IPS-18a (cell line): ENCODE data around the gene DEF6.
"Not testable (repeated sequence)": the region's sequence is repeated elsewhere in the genome, so short reads cannot be mapped to it uniquely, and the experiment has no call there.

Source experiments
- H3K27ac ChIP-seq: one replicate; pipeline ENCODE4 v1.5.1; 2013; ENCODE audit warnings: low read length
- H3K27me3 ChIP-seq: one replicate; pipeline ENCODE4 v1.6.1; 2013; ENCODE audit warnings: mild to moderate bottlenecking, low read length; ENCODE audit not compliant: control insufficient read depth, insufficient read depth
- H3K36me3 ChIP-seq: one replicate; pipeline ENCODE4 v1.6.1; 2013; ENCODE audit warnings: low read depth, low read length; ENCODE audit not compliant: control insufficient read depth
- H3K4me1 ChIP-seq: one replicate; pipeline ENCODE4 v1.6.1; 2013; ENCODE audit warnings: low read depth, low read length; ENCODE audit not compliant: control insufficient read depth
- H3K4me3 ChIP-seq: one replicate; pipeline ENCODE4 v1.5.1; 2013; ENCODE audit warnings: low read length
- H3K9ac ChIP-seq: one replicate; pipeline ENCODE4 v1.6.1; 2013; ENCODE audit warnings: mild to moderate bottlenecking, low read length, moderate library complexity
- H3K9me3 ChIP-seq: one replicate; pipeline ENCODE4 v1.6.1; 2013; ENCODE audit warnings: low read depth, low read length; ENCODE audit not compliant: control insufficient read depth

Gene DEF6

GRCh38 chr6:35300848-35301247 is 3.2 kb downstream of the DEF6 start:
- no peak overlapping the region for H3K9ac ChIP-seq
- no peak overlapping the region for H3K27ac ChIP-seq
- no peaks in the 10 kb centered on the region for H3K9me3 ChIP-seq
- no peaks in the 10 kb centered on the region for H3K27me3 ChIP-seq
- no peaks in the 10 kb centered on the region for H3K36me3 ChIP-seq
- no peak overlapping the region for H3K4me3 ChIP-seq
- peaks cover 22% of the 10 kb centered on the region for H3K4me1 ChIP-seq

- no peak overlapping the region for H3K27ac ChIP-seq
- H3K9ac ChIP-seq, result no peak overlapping the region
Measured at GRCh38 chr6:35302604-35303241, 5.1 kb downstream of the DEF6 start.

GRCh38 chr6:35304299-35304698 is 6.7 kb downstream of the DEF6 start:
- H3K27ac ChIP-seq, result no peak overlapping the region
- H3K27me3 ChIP-seq, result no peaks in the 10 kb centered on the region
- no peaks in the 10 kb centered on the region for H3K36me3 ChIP-seq
- peaks cover 13% of the 10 kb centered on the region for H3K4me1 ChIP-seq
- no peak overlapping the region for H3K4me3 ChIP-seq
- H3K9ac ChIP-seq, result no peak overlapping the region
- H3K9me3 ChIP-seq, result no peaks in the 10 kb centered on the region

More at GRCh38 chr6:35302604-35303241, 5.1 kb downstream of the DEF6 start:
- H3K9me3 ChIP-seq, result no peaks in the 10 kb centered on the region
- H3K36me3 ChIP-seq, result no peaks in the 10 kb centered on the region
- H3K27me3 ChIP-seq, result no peaks in the 10 kb centered on the region
- H3K4me3 ChIP-seq, result no peak overlapping the region
- H3K4me1 ChIP-seq, result peaks cover 18% of the 10 kb centered on the region

- no peak overlapping the region for H3K9ac ChIP-seq
- H3K9me3 ChIP-seq, result no peaks in the 10 kb centered on the region
- H3K27me3 ChIP-seq, result no peaks in the 10 kb centered on the region
- H3K4me3 ChIP-seq, result no peak overlapping the region
- H3K4me1 ChIP-seq, result peaks cover 10% of the 10 kb centered on the region
- no peaks in the 10 kb centered on the region for H3K36me3 ChIP-seq
- no peak overlapping the region for H3K27ac ChIP-seq
Measured at GRCh38 chr6:35305117-35305516, 7.5 kb downstream of the DEF6 start.

GRCh38 chr6:35307138-35307537 is 9.5 kb downstream of the DEF6 start:
- not testable (repeated sequence) for H3K9ac ChIP-seq, H3K36me3 ChIP-seq, H3K9me3 ChIP-seq, H3K27me3 ChIP-seq, H3K4me3 ChIP-seq, H3K27ac ChIP-seq
- H3K4me1 ChIP-seq, result peaks cover 10% of the 10 kb centered on the region

- H3K36me3 ChIP-seq, H3K9me3 ChIP-seq, H3K27ac ChIP-seq, H3K4me3 ChIP-seq, H3K27me3 ChIP-seq, H3K9ac ChIP-seq, H3K4me1 ChIP-seq: not testable (repeated sequence)
Measured at GRCh38 chr6:35308543-35308942, 10.9 kb downstream of the DEF6 start.

- Histone ChIP-seq H3K4me1 (no peaks in the 10 kb centered on the region), H3K27me3 (no peaks in the 10 kb centered on the region), H3K9ac (no peak overlapping the region), H3K4me3 (no peak overlapping the region), H3K36me3 (no peaks in the 10 kb centered on the region), H3K27ac (no peak overlapping the region), H3K9me3 (no peaks in the 10 kb centered on the region)
Measured at GRCh38 chr6:35309611-35310264, 12.1 kb downstream of the DEF6 start.

GRCh38 chr6:35310265-35310831 is 12.7 kb downstream of the DEF6 start:
- H3K36me3 ChIP-seq, result no peaks in the 10 kb centered on the region
- H3K4me3 ChIP-seq, result no peak overlapping the region
- no peak overlapping the region for H3K27ac ChIP-seq
- no peaks in the 10 kb centered on the region for H3K9me3 ChIP-seq
- no peak overlapping the region for H3K9ac ChIP-seq
- no peaks in the 10 kb centered on the region for H3K4me1 ChIP-seq
- no peaks in the 10 kb centered on the region for H3K27me3 ChIP-seq

- Histone ChIP-seq H3K9me3 (no peaks in the 10 kb centered on the region), H3K4me1 (no peaks in the 10 kb centered on the region), H3K36me3 (no peaks in the 10 kb centered on the region), H3K9ac (no peak overlapping the region), H3K4me3 (no peak overlapping the region), H3K27me3 (peaks cover 4% of the 10 kb centered on the region), H3K27ac (no peak overlapping the region)
Measured at GRCh38 chr6:35311390-35312075, 13.9 kb downstream of the DEF6 start.

- no peak overlapping the region for H3K4me3 ChIP-seq
- no peaks in the 10 kb centered on the region for H3K9me3 ChIP-seq
- H3K27ac ChIP-seq, result no peak overlapping the region
- no peak overlapping the region for H3K9ac ChIP-seq
- no peaks in the 10 kb centered on the region for H3K36me3 ChIP-seq
- peaks cover 11% of the 10 kb centered on the region for H3K27me3 ChIP-seq
- H3K4me1 ChIP-seq, result peaks cover under 1% of the 10 kb centered on the region
Measured at GRCh38 chr6:35312076-35312800, 14.6 kb downstream of the DEF6 start.

GRCh38 chr6:35312807-35313206 is 15.2 kb downstream of the DEF6 start:
- H3K4me3 ChIP-seq, result no peak overlapping the region
- H3K27me3 ChIP-seq, result peaks cover 17% of the 10 kb centered on the region
- no peaks in the 10 kb centered on the region for H3K36me3 ChIP-seq
- H3K9ac ChIP-seq, result no peak overlapping the region
- no peak overlapping the region for H3K27ac ChIP-seq
- H3K9me3 ChIP-seq, result no peaks in the 10 kb centered on the region
- H3K4me1 ChIP-seq, result peaks cover 6% of the 10 kb centered on the region
